ENCODE data around the gene KDELR3. TPM values are rescaled to one million over a fixed set of nuclear protein-coding genes. Genes with fewer than 3 reads are reported as not detected.

Gene KDELR3
- total RNA-seq, 3 donors from 2014 or later (not counting 1 experiment from before 2014, with no cell fraction given): 0.25 TPM; not detected in 2

DNA sequence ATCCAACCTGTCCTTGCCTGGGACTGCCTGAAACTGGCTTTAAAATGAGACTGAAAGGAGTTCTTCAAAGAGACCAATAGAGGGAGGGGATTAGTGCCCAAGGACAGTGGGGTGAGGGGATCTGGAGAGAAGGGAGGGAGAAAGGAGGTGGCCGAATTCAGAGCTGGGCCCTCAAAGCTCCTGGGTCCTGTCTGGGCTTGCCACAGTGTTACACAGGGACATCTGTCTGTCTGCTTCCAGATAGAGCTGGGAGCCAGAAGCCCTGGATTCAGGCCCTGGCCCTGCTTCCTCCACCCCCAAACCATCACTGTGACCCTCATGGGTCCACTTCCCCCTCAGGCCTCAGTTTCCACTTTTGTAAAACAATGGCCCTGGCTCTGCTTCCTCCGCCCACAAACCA lies 16.5 kb upstream of the KDELR3 start:
- H3K27ac ChIP-seq (ENCODE audit: low read length): no peak overlapping the region
- ATAC-seq (no peak), DNase-seq (no peak)
- no peaks in the 10 kb centered on the region for H3K9me3 ChIP-seq (ENCODE audit: control insufficient read depth, insufficient read depth, low read length)
- Mint-ChIP-seq H3K27me3 (ENCODE audit: low read depth in 2 of 2) (peaks cover 33 to 36% of the 10 kb centered on the region in 2 donors), H3K4me3 (no peak overlapping the region), H3K4me1 (peaks cover 3 to 4% of the 10 kb centered on the region in 2 donors), H3K27ac (no peak overlapping the region), H3K36me3 (no peaks in the 10 kb centered on the region), H3K9me3 (no peaks in the 10 kb centered on the region)
- no peak overlapping the region for H3K4me3 ChIP-seq (ENCODE audit: low read length)
- 95% methylated on average over 2 of the region's 2 CpGs for WGBS (ENCODE audit: insufficient coverage)
- TF ChIP-seq, protein P1, sequence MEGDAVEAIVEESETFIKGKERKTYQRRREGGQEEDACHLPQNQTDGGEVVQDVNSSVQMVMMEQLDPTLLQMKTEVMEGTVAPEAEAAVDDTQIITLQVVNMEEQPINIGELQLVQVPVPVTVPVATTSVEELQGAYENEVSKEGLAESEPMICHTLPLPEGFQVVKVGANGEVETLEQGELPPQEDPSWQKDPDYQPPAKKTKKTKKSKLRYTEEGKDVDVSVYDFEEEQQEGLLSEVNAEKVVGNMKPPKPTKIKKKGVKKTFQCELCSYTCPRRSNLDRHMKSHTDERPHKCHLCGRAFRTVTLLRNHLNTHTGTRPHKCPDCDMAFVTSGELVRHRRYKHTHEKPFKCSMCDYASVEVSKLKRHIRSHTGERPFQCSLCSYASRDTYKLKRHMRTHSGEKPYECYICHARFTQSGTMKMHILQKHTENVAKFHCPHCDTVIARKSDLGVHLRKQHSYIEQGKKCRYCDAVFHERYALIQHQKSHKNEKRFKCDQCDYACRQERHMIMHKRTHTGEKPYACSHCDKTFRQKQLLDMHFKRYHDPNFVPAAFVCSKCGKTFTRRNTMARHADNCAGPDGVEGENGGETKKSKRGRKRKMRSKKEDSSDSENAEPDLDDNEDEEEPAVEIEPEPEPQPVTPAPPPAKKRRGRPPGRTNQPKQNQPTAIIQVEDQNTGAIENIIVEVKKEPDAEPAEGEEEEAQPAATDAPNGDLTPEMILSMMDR (IDR thresholded peaks at IDR 0.05): no peak
- intact Hi-C loops (cut with micrococcal nuclease): no loop called here
- H3K36me3 ChIP-seq (ENCODE audit: control insufficient read depth, insufficient read depth, low read length): no peaks in the 10 kb centered on the region
- peaks cover 7% of the 10 kb centered on the region for H3K4me1 ChIP-seq (ENCODE audit: control insufficient read depth, insufficient read depth, low read length)
- H3K27me3 ChIP-seq (ENCODE audit: control insufficient read depth, insufficient read depth, low read length): peaks cover 18% of the 10 kb centered on the region

DNA sequence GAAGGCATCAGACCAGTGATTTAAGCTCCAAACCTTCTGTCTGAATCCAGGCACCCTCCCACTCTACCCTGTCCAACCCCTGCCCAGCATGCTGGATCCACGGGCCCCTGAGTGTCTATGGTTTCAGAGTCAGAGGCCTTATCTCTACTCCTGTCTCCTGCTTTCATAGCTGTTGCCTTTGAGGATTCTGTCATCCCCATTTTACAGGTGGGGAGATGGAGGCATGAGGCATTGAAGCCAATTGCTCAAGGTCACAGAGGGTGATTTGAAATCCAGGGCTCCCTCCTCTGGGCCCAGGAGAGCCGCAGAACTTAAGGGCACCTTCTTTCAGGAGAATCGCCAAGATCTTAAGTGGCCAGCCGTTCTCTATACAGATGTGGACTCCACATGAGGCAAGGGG lies 16.0 kb upstream of the KDELR3 start:
- no peak for DNase-seq
- ATAC-seq: no peak
- WGBS (ENCODE audit: insufficient coverage): 82% methylated on average over 4 of the region's 4 CpGs
- Mint-ChIP-seq H3K9me3 (no peaks in the 10 kb centered on the region), H3K27me3 (ENCODE audit: low read depth in 2 of 2) (peaks cover 37 to 40% of the 10 kb centered on the region in 2 donors), H3K36me3 (no peaks in the 10 kb centered on the region), H3K27ac (no peak overlapping the region), H3K4me1 (peaks cover 4 to 7% of the 10 kb centered on the region in 2 donors), H3K4me3 (no peak overlapping the region)
- Histone ChIP-seq H3K36me3 (ENCODE audit: control insufficient read depth, insufficient read depth, low read length) (no peaks in the 10 kb centered on the region), H3K4me3 (ENCODE audit: low read length) (no peak overlapping the region), H3K27ac (ENCODE audit: low read length) (no peak overlapping the region), H3K9me3 (ENCODE audit: control insufficient read depth, insufficient read depth, low read length) (no peaks in the 10 kb centered on the region), H3K4me1 (ENCODE audit: control insufficient read depth, insufficient read depth, low read length) (peaks cover 7% of the 10 kb centered on the region), H3K27me3 (ENCODE audit: control insufficient read depth, insufficient read depth, low read length) (peaks cover 22% of the 10 kb centered on the region)
- TF ChIP-seq, protein P1 (IDR thresholded peaks at IDR 0.05): no peak
- intact Hi-C loops (cut with micrococcal nuclease): no loop called here

DNA sequence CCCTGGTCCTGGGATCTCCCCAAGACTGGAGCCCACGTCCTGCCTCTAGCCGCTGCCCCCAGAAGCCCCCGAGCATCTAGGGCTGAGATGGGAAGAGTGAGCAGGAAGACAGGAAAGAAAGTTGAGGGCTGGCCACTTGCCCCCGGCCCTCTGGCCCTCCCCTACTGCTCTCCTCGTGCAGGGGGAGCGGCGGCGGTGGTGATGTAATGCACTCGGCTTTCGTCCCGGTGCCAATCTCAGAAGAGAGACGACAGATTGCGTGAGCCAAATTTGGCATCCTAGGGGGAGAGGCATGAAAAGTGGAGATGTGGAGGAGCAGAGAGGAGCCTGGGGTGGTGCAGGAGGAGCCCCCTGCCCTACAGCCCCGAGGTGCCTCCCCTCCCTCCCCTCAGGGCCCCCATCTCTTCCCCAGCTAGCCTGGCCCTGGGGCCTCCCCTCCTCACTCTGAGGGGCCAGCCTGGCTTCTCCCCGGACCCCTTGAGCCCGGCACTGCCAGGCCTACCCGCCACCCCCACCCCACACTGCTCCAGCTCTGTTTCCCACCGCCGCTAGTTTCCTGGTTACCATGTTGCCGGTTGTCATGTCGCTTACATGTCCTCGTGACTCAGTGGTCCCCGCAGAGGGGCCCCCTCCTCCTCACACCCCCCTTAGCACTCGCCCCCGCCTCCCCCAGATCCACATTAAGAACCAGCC lies 15.4 kb upstream of the KDELR3 start:
- Histone ChIP-seq H3K36me3 (ENCODE audit: control insufficient read depth, insufficient read depth, low read length) (no peaks in the 10 kb centered on the region), H3K4me3 (ENCODE audit: low read length) (no peak overlapping the region), H3K9me3 (ENCODE audit: control insufficient read depth, insufficient read depth, low read length) (no peaks in the 10 kb centered on the region), H3K4me1 (ENCODE audit: control insufficient read depth, insufficient read depth, low read length) (peaks cover 7% of the 10 kb centered on the region), H3K27me3 (ENCODE audit: control insufficient read depth, insufficient read depth, low read length) (peaks cover 27% of the 10 kb centered on the region), H3K27ac (ENCODE audit: low read length) (no peak overlapping the region)
- TF ChIP-seq, protein P1 (IDR thresholded peaks at IDR 0.05): no peak
- no peak for DNase-seq
- no peaks in the 10 kb centered on the region for H3K36me3 Mint-ChIP-seq
- no peak overlapping the region for H3K4me3 Mint-ChIP-seq
- H3K27me3 Mint-ChIP-seq (ENCODE audit: low read depth in 2 of 2): peaks cover 44 to 47% of the 10 kb centered on the region in 2 donors
- H3K27ac Mint-ChIP-seq: no peak overlapping the region
- ATAC-seq: no peak
- H3K4me1 Mint-ChIP-seq: peaks cover 4 to 10% of the 10 kb centered on the region in 2 donors
- no peaks in the 10 kb centered on the region for H3K9me3 Mint-ChIP-seq
- 71% methylated on average over 25 of the region's 25 CpGs for WGBS (ENCODE audit: insufficient coverage)
- intact Hi-C loops (cut with micrococcal nuclease): no loop called here

Measured in natural killer cell (primary cell).